ENCODE measurements around the gene TSPAN4. TPM values are rescaled to one million over a fixed set of nuclear protein-coding genes. Genes with fewer than 3 reads are reported as not detected.
A peak's percentile ranks its signal among the peaks of the same experiment; 100 is the strongest.

TSPAN4 gene
- total and polyA plus RNA-seq, 2 of the 13 experiments (the other 11 are each of a cell fraction or from before 2014, with no cell fraction given): 31.7 to 68.3 TPM

DNA sequence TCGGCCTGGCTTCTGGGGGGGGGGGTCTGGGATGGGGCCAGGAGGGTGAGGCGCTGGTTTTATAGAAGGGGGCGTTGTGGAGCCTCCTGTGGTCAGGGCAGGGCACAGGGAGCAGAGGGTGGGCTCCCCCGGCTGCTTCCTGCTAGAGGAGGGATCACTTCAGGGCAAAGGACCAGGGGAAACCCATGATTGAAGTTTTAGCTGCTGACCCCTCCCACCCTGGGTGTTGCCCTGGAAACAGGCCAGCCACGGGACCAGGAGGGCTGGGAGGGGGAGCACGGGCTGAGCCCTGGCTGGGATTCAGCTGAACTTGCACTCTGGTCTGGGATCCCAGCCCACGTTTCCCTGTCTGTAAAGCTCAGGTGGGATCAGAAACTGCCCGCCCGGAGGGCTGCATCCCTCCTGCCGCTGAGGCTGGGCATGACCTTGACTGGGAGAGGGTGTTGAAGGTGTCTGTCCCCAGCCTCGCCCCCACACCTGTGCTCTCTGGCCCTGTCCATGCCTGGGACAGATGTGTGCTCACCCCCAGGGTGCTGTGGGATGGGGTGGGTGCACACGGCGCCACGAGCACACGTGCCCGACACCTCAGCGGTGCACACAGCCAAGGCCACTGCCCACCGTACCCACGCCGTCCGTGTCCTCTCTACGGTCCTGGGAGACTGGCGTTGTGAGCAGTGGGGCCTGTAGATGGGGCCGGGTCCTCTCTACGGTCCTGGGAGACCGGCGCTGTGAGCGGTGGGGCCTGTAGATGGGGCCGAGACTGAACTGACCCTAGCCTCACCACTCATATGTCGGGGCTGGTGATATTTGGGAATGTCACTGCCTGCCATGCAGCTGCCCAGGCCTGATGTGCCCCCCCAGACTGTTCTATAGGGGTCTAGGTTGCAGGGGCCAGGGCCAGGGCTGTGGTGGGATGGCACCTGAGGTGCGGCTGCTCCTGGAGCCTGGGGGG is 2.3 kb downstream of the TSPAN4 start (continued):
- TF ChIP-seq, protein P1, sequence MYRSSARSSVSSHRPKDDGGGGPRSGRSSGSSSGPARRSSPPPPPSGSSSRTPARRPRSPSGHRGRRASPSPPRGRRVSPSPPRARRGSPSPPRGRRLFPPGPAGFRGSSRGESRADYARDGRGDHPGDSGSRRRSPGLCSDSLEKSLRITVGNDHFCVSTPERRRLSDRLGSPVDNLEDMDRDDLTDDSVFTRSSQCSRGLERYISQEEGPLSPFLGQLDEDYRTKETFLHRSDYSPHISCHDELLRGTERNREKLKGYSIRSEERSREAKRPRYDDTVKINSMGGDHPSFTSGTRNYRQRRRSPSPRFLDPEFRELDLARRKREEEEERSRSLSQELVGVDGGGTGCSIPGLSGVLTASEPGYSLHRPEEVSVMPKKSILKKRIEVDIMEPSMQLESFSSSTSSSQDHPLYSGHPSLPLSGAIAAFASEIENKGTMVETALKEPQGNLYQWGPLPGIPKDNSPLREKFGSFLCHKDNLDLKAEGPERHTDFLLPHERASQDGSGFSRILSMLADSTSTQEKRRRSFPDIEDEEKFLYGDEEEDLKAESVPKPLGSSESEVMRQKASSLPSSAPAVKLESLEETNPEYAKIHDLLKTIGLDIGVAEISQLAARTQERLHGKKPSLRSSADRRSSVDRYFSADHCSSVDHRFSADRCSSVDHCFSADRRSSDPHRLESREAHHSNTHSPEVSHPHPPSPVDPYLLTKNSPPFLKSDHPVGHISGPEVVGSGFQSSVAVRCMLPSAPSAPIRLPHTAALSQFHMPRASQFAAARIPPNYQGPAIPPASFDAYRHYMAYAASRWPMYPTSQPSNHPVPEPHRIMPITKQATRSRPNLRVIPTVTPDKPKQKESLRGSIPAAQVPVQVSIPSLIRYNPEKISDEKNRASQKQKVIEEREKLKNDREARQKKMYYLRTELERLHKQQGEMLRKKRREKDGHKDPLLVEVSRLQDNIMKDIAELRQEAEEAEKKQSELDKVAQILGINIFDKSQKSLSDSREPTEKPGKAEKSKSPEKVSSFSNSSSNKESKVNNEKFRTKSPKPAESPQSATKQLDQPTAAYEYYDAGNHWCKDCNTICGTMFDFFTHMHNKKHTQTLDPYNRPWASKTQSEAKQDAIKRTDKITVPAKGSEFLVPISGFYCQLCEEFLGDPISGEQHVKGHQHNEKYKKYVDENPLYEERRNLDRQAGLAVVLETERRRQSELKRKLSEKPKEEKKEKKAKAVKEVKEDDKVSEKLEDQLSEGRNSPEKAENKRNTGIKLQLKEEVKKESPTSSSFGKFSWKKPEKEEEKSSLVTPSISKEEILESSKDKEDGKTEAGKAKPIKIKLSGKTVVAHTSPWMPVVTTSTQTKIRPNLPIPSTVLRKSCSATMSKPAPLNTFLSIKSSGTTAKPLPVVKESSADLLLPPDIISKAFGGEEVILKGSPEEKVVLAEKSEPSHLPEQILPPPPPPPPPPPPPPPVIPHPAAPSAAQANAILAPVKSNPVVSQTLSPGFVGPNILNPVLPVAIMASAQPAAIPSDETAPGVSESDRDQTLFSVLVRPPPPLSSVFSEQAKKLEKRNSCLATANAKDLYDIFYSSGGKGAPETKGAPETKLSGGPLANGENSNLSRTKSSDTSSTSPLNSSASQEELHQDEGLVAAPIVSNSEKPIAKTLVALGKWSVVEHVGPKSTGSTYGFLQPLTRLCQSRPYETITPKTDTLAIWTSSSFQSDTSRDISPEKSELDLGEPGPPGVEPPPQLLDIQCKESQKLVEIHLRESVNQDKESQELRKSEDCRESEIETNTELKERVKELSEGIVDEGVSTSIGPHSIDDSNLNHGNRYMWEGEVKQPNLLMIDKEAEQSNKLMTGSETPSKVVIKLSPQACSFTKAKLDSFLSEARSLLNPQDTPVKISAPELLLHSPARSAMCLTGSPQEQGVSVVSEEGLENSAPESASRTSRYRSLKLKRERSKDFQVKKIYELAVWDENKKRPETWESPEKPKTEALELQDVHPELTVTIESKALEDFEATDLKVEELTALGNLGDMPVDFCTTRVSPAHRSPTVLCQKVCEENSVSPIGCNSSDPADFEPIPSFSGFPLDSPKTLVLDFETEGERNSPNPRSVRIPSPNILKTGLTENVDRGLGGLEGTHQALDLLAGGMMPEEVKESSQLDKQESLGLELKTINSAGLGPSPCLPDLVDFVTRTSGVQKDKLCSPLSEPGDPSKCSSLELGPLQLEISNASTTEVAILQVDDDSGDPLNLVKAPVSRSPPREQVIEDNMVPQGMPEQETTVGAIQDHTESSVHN (CRISPR knock-in tag; IDR thresholded peaks at IDR 0.05): no peak
- TF ChIP-seq, protein P2, sequence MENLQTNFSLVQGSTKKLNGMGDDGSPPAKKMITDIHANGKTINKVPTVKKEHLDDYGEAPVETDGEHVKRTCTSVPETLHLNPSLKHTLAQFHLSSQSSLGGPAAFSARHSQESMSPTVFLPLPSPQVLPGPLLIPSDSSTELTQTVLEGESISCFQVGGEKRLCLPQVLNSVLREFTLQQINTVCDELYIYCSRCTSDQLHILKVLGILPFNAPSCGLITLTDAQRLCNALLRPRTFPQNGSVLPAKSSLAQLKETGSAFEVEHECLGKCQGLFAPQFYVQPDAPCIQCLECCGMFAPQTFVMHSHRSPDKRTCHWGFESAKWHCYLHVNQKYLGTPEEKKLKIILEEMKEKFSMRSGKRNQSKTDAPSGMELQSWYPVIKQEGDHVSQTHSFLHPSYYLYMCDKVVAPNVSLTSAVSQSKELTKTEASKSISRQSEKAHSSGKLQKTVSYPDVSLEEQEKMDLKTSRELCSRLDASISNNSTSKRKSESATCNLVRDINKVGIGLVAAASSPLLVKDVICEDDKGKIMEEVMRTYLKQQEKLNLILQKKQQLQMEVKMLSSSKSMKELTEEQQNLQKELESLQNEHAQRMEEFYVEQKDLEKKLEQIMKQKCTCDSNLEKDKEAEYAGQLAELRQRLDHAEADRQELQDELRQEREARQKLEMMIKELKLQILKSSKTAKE (CRISPR knock-in tag; IDR thresholded peaks at IDR 0.05; ENCODE audit: borderline replicate concordance): peak; percentile 66
- TF ChIP-seq RELA (CRISPR knock-in tag; IDR thresholded peaks at IDR 0.05): no peak
- no peak for TF ChIP-seq ZNF616 (CRISPR knock-in tag; IDR thresholded peaks at IDR 0.05; ENCODE audit: low read depth)
- TF ChIP-seq PHF21A (CRISPR knock-in tag; IDR thresholded peaks at IDR 0.05): no peak
- peak; percentile 39; the same call in 1 of the 2 replicates for TF ChIP-seq ZBTB38 (CRISPR knock-in tag; IDR thresholded peaks at IDR 0.05)
- TF ChIP-seq MLLT10 (CRISPR knock-in tag; IDR thresholded peaks at IDR 0.05): no peak
- TF ChIP-seq, protein P3, sequence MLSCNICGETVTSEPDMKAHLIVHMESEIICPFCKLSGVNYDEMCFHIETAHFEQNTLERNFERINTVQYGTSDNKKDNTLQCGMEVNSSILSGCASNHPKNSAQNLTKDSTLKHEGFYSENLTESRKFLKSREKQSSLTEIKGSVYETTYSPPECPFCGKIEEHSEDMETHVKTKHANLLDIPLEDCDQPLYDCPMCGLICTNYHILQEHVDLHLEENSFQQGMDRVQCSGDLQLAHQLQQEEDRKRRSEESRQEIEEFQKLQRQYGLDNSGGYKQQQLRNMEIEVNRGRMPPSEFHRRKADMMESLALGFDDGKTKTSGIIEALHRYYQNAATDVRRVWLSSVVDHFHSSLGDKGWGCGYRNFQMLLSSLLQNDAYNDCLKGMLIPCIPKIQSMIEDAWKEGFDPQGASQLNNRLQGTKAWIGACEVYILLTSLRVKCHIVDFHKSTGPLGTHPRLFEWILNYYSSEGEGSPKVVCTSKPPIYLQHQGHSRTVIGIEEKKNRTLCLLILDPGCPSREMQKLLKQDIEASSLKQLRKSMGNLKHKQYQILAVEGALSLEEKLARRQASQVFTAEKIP (CRISPR knock-in tag; IDR thresholded peaks at IDR 0.05; ENCODE audit: borderline replicate concordance): no peak
- TF ChIP-seq THYN1 (CRISPR knock-in tag; IDR thresholded peaks at IDR 0.05; ENCODE audit: borderline replicate concordance, low read depth): no peak
- TF ChIP-seq, protein P4, sequence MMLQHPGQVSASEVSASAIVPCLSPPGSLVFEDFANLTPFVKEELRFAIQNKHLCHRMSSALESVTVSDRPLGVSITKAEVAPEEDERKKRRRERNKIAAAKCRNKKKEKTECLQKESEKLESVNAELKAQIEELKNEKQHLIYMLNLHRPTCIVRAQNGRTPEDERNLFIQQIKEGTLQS (CRISPR knock-in tag; IDR thresholded peaks at IDR 0.05): no peak
- no peak for TF ChIP-seq ZFY (CRISPR knock-in tag; IDR thresholded peaks at IDR 0.05)
- TF ChIP-seq MXI1 (IDR thresholded peaks at IDR 0.05; ENCODE audit: borderline replicate concordance, low read depth, low read length): peak; percentile 57; the same call in 1 of the 3 replicates
- TF ChIP-seq MTA3 (CRISPR knock-in tag; IDR thresholded peaks at IDR 0.05): no peak
- TF ChIP-seq, protein P5, sequence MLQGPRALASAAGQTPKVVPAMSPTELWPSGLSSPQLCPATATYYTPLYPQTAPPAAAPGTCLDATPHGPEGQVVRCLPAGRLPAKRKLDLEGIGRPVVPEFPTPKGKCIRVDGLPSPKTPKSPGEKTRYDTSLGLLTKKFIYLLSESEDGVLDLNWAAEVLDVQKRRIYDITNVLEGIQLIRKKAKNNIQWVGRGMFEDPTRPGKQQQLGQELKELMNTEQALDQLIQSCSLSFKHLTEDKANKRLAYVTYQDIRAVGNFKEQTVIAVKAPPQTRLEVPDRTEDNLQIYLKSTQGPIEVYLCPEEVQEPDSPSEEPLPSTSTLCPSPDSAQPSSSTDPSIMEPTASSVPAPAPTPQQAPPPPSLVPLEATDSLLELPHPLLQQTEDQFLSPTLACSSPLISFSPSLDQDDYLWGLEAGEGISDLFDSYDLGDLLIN (CRISPR knock-in tag; IDR thresholded peaks at IDR 0.05; ENCODE audit: borderline replicate concordance): no peak
